Astrocyte (in vitro differentiated cells and primary cell): ENCODE results near the gene CIB4. TPM values are rescaled to one million over a fixed set of nuclear protein-coding genes. Genes with fewer than 3 reads are reported as not detected.

ENCODE experiments used
- DNase-seq: peaks from one replicate; pipeline ENCODE4 v3.0.0-alpha.2; 2010; ENCODE audit warnings: low read depth
- FAIRE-seq: peaks from 2 replicates; lab custom pipeline; 2011; peaks lifted over from hg19 to GRCh38; lab: Jason Lieb, UNC
- H2AFZ ChIP-seq: 2 replicates; pipeline ENCODE4 v1.6.0; 2012; ENCODE audit warnings: low read depth, low read length, inconsistent platforms
- H3K27ac ChIP-seq: 2 replicates; pipeline ENCODE4 v1.5.1; 2011; ENCODE audit warnings: low read depth, low read length, inconsistent platforms
- H3K27me3 ChIP-seq: 2 replicates; pipeline ENCODE4 v1.6.0; 2011; ENCODE audit warnings: low read length, inconsistent platforms; ENCODE audit not compliant: insufficient read depth
- H3K36me3 ChIP-seq: 2 replicates; pipeline ENCODE4 v1.5.1; 2011; ENCODE audit warnings: low read length, inconsistent platforms; ENCODE audit not compliant: insufficient read depth
- H3K4me1 ChIP-seq: 2 replicates; pipeline ENCODE4 v1.5.1; 2011; ENCODE audit warnings: low read length, inconsistent platforms; ENCODE audit not compliant: insufficient read depth
- H3K4me2 ChIP-seq: 2 replicates; pipeline ENCODE4 v1.6.0; 2012; ENCODE audit warnings: low read length, inconsistent platforms
- H3K4me3 ChIP-seq: 2 replicates; pipeline ENCODE4 v1.5.1; 2011; ENCODE audit warnings: low read depth, mild to moderate bottlenecking, low read length, inconsistent platforms; ENCODE audit not compliant: insufficient read depth
- H3K79me2 ChIP-seq: 2 replicates; pipeline ENCODE4 v1.6.0; 2012; ENCODE audit warnings: mild to moderate bottlenecking, low read length, inconsistent platforms; ENCODE audit not compliant: insufficient read depth
- H3K9ac ChIP-seq: 2 replicates; pipeline ENCODE4 v1.6.0; 2012; ENCODE audit warnings: mild to moderate bottlenecking, low read length, inconsistent platforms
- H3K9me3 ChIP-seq: 2 replicates; pipeline ENCODE4 v1.5.1; 2012; ENCODE audit warnings: low read depth, mild to moderate bottlenecking, low read length, inconsistent platforms; ENCODE audit not compliant: insufficient read depth
- H4K20me1 ChIP-seq: 2 replicates; pipeline ENCODE4 v1.6.0; 2012; ENCODE audit warnings: low read length, inconsistent platforms; ENCODE audit not compliant: insufficient read depth
- H3K27ac Mint-ChIP-seq: one replicate; pipeline ENCODE4 v1.8.0; 2021; ENCODE audit warnings: mild to moderate bottlenecking, mixed read lengths; ENCODE audit not compliant: unreplicated experiment
- H3K27me3 Mint-ChIP-seq: one replicate; pipeline ENCODE4 v1.8.0; 2021; ENCODE audit warnings: low read depth, mixed read lengths; ENCODE audit not compliant: unreplicated experiment
- H3K36me3 Mint-ChIP-seq: one replicate; pipeline ENCODE4 v1.8.0; 2021; ENCODE audit warnings: low read depth, mixed read lengths; ENCODE audit not compliant: unreplicated experiment
- H3K4me1 Mint-ChIP-seq: one replicate; pipeline ENCODE4 v1.8.0; 2021; ENCODE audit warnings: low read depth, mixed read lengths; ENCODE audit not compliant: unreplicated experiment
- H3K4me3 Mint-ChIP-seq: one replicate; pipeline ENCODE4 v1.8.0; 2021; ENCODE audit warnings: mild to moderate bottlenecking, moderate library complexity, mixed read lengths; ENCODE audit not compliant: unreplicated experiment
- H3K9me3 Mint-ChIP-seq: one replicate; pipeline ENCODE4 v1.8.0; 2021; ENCODE audit warnings: mild to moderate bottlenecking, mixed read lengths; ENCODE audit not compliant: unreplicated experiment
- CTCF ChIP-seq: IDR thresholded peaks from 2 replicates; pipeline ENCODE4 v1.5.1; 2011; ENCODE audit warnings: low read depth, mild to moderate bottlenecking, inconsistent platforms, low read length, moderate library complexity; ENCODE audit not compliant: insufficient read depth
- EZH2 ChIP-seq: IDR thresholded peaks from 2 replicates; pipeline ENCODE4 v1.6.1; 2012; ENCODE audit warnings: mild to moderate bottlenecking, low read length, inconsistent platforms; ENCODE audit not compliant: insufficient read depth
- total RNA-seq: library from RNA; stranded (reverse); gene quantifications from 2 replicates; pipeline ENCODE4 v1.2.1, GENCODE V29; 2021

CIB4 gene
- total RNA-seq, 1 donor from 2014 or later = not detected

GRCh38 chr2:26615336-26615859 is 25.8 kb downstream of the CIB4 start:
- no peak overlapping the region for H3K4me3 Mint-ChIP-seq
- Histone ChIP-seq H3K36me3 (no peaks in the 10 kb centered on the region), H3K27me3 (peaks cover 30% of the 10 kb centered on the region), H3K4me2 (no peak overlapping the region), H3K79me2 (no peaks in the 10 kb centered on the region), H3K4me1 (no peaks in the 10 kb centered on the region), H3K4me3 (no peak overlapping the region), H2AFZ (no peak overlapping the region), H3K27ac (no peak overlapping the region), H3K9me3 (no peaks in the 10 kb centered on the region), H3K9ac (no peak overlapping the region), H4K20me1 (no peaks in the 10 kb centered on the region)
- FAIRE-seq (no peak), DNase-seq (no peak)
- no peaks in the 10 kb centered on the region for H3K9me3 Mint-ChIP-seq
- H3K4me1 Mint-ChIP-seq = no peaks in the 10 kb centered on the region
- H3K27me3 Mint-ChIP-seq = peaks cover 66% of the 10 kb centered on the region
- TF ChIP-seq EZH2 = no peak
- no peak for TF ChIP-seq CTCF
- H3K36me3 Mint-ChIP-seq = no peaks in the 10 kb centered on the region
- no peak overlapping the region for H3K27ac Mint-ChIP-seq

GRCh38 chr2:26614216-26615138 is 26.7 kb downstream of the CIB4 start:
- no peaks in the 10 kb centered on the region for H3K36me3 Mint-ChIP-seq
- Histone ChIP-seq H2AFZ (no peak overlapping the region), H3K4me3 (no peak overlapping the region), H3K9ac (no peak overlapping the region), H3K4me1 (no peaks in the 10 kb centered on the region), H3K4me2 (no peak overlapping the region), H4K20me1 (no peaks in the 10 kb centered on the region), H3K79me2 (no peaks in the 10 kb centered on the region), H3K27me3 (peaks cover 26% of the 10 kb centered on the region), H3K36me3 (no peaks in the 10 kb centered on the region), H3K9me3 (no peaks in the 10 kb centered on the region), H3K27ac (no peak overlapping the region)
- FAIRE-seq (no peak), DNase-seq (no peak)
- H3K27ac Mint-ChIP-seq = no peak overlapping the region
- no peak overlapping the region for H3K4me3 Mint-ChIP-seq
- peaks cover under 1% of the 10 kb centered on the region for H3K4me1 Mint-ChIP-seq
- no peak for TF ChIP-seq EZH2
- no peak for TF ChIP-seq CTCF
- peaks cover 65% of the 10 kb centered on the region for H3K27me3 Mint-ChIP-seq
- no peaks in the 10 kb centered on the region for H3K9me3 Mint-ChIP-seq
